ENCODE results near the gene FAM168A.

The FAM168A gene

DNA sequence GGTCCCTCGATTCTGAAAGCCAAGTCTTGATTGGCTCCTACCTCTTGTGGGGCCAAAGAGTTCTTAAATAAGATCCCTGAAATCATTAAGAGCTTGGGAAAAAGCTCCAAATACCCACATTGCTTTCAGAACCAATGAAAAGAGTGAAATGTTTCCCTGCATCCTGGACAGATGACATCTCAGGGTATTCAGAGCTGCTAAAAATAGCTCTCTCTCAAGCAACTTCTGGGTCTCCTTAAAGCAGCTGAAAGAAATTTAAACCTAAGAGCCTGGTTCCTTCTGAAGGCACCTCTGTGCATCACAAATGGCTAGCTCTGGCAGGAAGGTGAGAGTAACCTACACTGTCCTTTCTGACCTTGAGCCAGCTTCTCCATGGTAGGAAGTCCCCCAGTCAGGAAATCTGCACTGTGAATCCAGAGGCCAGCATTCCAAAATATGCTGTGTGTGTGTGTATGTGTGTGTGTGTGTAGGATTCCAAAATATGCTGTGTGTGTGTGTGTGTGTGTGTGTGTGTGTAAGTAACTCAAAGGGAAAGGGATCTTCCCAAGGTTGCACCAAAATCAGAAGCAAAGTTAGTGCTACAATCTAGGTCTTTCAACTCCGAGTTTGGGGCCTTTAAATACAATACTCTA is 171.6 kb downstream of the FAM168A start:
- no peak for DNase-seq (ENCODE audit: low read depth in 2 of 2)

DNA sequence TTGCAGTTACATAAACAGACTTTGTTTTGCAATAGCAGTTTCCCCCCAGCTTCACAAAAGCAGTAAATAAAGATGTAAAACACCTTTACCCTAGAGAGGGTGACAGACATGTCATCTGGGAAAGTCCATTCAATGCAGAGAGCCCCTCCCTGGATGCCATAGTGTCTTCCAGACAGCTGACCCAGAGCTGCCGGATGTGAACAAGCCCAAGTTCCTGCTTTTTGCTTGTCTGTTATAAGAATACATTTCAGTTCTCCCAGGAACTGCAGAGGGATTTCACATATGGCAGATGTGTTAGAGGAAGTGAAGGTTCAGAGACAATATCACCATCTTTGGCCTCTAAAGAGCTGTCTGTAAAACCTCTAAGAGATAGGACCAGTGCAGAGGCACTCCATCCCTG is 172.8 kb downstream of the FAM168A start:
- no peak for DNase-seq (ENCODE audit: low read depth in 2 of 2)

DNA sequence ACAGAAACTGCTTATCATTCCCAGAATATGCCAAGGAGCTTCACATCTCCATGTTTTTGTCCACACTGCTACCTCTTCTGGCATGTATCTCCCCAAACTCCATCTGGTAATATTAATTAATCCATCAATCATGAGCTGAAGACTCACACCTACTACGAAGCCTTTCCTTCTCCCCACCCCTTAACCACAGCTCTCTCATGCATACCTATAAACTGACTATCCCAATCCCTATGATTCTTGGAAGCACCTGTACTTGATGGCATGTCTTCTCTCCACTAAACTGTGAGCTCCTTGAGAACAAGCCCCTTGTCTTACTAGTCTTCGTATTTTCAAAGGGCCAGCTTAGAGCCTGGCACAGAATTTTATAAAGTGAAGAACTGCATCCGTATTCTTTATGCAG is 174.4 kb downstream of the FAM168A start:
- no peak for DNase-seq (ENCODE audit: low read depth in 2 of 2)

DNA sequence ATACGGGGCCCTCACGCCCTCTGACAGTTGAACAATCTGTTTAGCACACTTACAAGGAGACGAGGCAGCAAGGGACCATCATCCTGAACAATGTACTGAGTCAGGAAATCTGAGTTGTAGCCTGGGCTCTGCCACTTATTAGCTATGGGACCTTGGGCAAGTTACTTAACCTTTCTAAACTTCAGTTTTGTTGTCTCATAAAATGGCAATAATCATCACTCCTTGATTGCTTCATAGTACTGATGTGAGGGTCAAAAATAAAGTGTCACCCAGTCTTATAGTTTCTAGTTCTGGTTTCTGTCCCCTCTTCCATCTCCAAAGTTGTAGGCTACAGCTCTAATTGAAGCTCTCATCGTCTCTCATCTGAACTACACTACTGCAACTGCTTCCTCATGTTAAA is 175.0 kb downstream of the FAM168A start:
- DNase-seq (ENCODE audit: low read depth in 2 of 2), result no peak

DNA sequence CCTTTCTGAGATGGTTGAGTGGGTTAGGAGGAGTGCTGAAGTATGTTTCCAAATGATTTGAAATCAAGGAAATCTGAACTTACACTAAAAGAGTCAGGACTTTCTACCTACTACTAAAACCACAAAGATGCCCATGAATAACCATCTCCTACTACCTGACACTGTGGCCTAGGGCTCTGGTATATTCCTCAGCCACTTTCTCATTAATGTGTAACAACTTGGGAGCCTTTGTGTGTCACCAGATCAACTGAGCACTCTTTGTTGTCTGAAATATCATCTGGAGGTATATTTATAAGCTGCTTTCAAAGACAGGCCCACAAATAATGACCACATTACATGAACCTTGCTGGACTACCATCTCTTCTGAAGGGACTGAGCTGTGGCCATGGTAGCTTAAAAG is 177.8 kb downstream of the FAM168A start:
- DNase-seq (ENCODE audit: low read depth in 2 of 2), result no peak

DNA sequence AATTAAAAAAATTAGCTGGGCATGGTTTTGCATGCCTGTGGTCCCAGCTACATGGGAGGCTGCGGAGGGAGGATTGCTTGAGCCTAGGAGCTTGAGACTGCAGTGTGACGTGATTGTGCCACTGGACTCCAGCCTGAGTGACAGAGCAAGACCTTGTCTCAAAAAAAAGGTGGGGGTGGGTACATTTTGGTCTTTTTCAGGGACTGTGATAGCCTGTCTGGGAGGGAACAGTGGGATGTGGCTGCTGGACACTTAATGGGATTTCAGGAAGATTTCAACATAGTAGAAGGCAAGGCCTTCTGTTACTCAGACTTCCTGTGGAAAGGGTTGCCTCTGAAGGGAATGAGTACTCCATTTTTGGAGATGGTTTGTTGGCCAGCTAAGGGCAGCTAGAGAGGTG is 181.1 kb downstream of the FAM168A start:
- no peak for DNase-seq (ENCODE audit: low read depth in 2 of 2)

DNA sequence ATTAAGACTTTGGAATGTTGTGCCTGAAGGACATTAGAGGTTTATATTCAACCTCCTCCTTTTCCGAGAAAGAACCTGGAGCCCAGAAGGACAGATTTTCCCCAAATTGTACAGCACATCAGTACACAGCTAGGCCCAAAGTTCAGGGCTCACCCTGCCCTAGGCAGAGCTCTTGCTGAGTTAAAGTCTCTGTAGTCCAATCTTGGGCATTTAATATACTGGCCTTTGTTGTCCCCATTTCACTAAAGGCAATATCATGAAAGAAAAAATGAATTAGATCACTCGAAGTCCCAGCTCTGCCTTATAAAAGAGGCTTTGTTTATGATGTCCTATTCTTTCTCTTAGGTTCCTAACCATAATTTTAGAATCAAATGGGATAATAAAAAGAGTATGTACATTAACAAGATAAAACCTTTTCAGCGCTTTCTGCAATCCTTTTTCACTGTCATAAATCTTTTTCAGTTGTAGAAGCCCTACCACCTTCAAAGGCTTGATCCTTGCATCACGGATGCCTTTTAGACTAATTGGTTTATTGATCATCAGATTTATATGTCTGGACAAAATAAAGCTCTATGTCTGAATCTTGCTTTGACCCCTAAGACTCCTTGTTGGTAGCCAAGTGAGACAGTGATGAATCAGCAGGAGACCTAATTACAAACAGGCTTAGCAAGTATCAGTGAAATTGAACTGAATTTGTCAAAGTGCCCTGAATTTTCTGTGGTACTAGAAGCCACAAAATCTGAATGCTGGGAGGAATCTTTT is 181.9 kb downstream of the FAM168A start:
- no peak for DNase-seq (ENCODE audit: low read depth in 2 of 2)

DNA sequence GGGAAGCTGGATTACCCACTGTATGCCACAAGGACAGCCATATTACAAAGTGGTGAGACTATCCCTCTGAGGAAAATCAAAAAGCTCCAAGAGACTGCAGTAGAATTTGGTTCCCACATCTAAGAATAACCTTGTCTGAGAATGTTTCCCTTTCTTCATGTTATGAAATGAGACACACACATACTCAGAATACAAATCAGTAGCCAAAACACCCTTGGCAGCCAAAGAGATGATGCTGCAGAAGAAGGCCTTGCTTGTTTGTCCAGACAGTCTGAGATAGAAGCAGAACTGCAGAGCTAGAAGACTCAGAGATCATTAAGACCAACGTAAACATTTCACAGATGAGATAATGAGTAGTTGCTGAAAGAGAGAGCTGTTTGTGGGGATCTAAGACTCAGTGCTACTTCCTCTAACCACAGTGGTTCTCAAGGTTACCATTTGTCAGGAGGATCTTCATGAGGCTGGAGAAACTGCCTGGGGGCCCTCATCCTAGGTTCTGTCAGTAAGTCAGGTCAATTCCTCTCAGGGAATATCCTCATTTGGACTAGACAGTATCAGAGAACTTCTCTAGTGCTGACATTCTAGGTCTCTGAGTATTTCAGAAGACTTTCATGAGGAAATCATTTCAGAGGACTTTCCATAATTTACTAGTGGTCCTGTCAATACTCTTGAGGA is 182.8 kb downstream of the FAM168A start:
- no peak for DNase-seq (ENCODE audit: low read depth in 2 of 2)

DNA sequence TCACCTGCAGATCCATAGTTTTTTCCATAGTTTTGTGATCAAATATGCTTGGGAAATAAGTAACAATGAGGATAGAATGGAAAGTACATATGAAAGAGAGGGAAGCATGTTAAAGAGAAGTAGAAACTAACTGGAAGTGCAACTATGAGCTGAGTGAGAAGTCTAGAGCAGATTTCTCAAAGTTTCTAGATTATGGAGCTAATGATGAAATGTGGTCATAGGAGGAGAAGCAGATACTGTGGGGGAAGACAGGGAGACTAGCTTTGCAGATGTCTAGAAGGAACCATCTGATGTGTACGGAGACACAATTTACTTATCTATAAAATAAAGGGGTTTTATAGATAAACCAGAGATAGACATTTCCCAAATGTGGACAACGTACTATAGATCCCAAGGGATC is 184.7 kb downstream of the FAM168A start:
- no peak for DNase-seq (ENCODE audit: low read depth in 2 of 2)

DNA sequence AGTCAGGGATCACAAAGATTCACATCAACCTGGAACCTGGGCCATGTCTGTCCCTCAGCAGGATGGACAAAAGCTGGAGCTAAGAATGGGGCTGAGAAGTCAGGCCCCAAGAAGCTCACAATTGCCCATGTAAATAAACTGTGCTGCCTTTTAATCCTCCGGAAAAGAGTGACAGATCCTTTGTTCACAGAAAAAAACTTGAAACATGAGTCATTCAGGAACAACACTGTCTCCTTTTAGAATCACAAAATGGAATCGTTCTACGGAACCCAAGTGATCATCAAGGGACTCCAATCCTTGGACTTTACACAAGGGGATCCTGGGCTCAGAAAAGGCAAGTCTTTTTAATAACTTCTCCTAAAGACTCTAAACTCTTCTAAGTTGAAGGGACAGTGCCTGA is 185.6 kb downstream of the FAM168A start:
- DNase-seq (ENCODE audit: low read depth in 2 of 2), result no peak

DNA sequence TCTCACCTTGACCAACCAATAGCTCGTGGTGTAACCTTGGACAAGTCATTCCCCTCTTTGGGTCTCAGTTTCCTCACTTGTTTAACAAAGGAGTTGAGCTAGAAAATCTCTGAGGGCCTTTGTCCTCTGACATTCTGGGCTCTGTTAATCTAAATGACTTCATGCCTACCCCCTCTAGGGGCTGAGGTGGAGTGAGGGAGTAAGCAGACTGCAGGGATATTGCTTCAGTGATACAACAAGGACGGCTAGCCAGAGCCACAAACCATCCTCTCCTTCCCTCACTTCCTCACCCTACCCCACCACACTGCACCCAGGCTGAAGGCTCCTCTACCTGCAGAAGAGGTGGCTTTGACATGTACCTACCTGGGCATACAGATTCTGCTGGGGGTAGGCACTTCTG is 186.9 kb downstream of the FAM168A start:
- no peak for DNase-seq (ENCODE audit: low read depth in 2 of 2)

DNA sequence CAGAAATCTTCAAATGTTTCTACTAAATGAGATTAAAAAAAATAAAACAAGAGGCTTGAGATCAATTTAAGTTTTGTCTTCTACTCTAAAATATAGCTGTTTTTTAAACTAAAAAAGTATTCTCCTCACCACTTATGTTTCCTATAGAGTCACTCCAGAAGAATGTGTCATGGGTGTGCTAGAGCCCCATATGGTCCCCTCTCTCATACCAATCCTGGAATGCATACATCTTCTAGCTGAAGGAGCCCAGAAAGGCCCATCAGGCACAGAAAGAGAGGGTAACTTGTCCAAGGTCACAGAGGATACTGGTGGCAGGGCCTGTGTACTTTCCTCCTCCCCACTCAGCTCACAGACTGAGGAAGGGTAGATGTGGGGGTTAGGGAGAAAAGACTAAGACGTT is 187.3 kb downstream of the FAM168A start:
- no peak for DNase-seq (ENCODE audit: low read depth in 2 of 2)

DNA sequence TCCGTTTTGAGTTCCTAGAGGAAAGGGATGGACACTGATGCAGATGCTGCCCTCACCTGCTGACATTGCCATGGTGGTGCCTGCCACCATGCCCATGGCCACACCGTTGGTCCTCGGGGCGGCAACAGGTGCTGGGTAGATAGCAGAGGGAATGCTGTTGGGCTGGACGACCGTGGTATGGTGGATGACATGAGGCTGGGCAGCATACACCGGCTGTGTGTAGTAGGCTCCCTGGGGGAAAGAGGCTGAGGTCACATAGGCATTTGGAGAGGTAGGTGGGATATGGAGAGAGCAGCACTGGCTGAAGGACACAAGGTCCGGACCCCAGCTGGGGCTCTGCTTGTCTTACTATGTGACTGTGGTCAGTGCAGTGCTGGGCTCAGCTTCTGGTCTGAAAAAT is 188.5 kb downstream of the FAM168A start:
- no peak for DNase-seq (ENCODE audit: low read depth in 2 of 2)

DNA sequence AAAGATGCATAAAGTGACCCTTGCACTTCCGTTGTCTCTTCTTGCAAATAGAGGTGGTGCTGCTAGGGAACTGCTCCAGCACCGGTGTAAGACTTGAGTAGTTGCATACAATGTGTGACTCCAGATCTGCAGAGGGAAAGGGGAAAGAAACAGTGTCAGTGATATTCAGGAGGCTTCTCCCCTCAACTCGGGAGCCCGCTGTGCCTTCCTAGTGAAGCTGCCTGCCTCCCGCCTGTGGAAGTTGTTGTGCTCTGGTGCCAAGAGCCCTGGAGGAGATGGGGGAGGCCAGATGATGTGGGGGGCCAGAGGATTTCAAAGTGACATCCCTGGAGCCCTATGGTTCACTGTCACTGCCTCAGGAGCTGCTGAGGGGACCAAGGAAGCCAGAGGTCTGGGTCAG is 191.3 kb downstream of the FAM168A start:
- no peak for DNase-seq (ENCODE audit: low read depth in 2 of 2)

DNA sequence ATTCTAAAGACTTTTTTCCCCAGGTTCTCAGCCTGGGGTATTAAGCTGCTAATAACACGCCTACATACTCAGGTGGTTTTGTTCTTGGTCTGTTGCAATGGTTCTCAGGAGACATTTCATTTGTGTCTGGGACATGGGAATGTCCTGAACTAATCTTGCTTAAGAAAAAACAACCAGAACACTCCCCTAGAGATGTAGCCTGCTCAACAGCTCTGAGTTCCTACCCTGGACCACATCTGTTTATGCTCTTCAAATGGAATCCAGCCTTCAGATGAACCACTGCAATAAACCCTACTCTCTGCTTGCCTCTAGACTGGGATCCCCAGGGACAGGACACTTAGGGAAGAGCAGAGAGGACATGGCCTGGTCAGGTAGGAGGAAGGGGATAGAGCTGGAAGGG is 191.8 kb downstream of the FAM168A start:
- DNase-seq (ENCODE audit: low read depth in 2 of 2), result no peak

DNA sequence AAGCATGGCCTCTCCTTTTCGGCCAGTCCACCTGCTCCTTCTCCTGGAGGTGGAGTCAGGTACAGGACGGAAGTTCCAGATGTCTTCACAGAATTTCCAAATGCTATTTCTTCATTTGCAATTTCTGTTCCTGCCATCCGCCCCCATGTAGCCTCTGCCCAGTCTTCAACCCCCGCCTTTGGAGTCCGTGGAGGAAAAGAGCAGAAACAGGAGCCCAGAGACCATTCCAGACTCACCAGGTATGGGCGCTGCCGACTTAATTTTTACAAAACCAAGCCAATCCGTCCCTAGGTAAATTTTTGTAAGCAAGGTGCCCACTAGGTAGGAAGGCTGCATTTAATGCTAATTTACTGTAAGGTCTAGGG is 192.8 kb downstream of the FAM168A start:
- DNase-seq (ENCODE audit: low read depth in 2 of 2), result no peak

DNA sequence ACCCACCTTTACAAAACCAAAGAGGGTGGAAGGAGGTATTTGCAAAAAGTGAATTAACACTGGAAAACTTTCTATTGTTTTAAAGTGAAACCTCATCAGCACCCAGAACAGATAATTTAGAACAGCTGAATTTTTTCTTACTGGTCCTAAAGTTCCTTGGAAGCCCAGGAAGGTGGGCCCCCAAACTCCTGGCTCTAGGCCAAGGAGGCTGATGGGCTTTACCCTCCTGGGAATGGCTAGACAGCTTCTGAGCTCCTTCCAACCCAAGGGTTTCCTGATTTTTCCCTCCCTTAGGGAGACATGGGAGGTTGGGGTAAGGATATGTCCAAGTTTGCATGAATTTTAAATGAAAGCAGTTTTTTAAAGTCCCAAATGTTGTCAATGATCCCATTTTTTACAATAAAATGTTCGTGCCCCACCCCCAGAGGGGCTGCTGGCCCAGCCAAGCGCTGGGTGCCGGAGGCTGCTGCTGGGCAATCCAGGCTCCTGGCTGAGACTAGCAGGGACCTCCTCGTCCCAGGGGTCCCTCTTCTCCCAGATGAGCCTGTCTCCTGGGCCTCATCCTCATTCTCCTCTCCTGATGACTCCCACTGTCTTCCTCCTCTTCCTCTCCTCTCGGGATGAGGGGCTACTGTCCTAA is 193.3 kb downstream of the FAM168A start:
- DNase-seq (ENCODE audit: low read depth in 2 of 2), result no peak

DNA sequence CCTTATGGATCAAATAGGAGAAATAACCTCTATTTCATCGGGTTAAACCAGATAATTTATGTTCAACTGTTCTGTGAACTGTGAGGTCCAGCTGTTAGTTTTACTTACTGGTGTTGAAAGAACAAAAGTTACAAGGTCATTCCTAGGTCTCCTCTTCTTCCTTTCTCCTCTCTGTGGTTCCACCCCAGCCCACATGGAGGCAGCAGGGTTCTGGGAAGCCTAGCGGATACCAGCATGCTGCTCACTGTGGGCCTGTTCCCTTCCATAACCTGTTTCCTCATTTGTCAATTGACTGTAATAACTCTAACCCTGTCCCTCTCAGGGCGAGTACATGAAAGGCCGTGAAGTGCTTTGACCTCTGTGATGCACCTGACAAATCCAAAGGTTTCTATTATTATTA is 193.9 kb downstream of the FAM168A start:
- no peak for DNase-seq (ENCODE audit: low read depth in 2 of 2)

DNA sequence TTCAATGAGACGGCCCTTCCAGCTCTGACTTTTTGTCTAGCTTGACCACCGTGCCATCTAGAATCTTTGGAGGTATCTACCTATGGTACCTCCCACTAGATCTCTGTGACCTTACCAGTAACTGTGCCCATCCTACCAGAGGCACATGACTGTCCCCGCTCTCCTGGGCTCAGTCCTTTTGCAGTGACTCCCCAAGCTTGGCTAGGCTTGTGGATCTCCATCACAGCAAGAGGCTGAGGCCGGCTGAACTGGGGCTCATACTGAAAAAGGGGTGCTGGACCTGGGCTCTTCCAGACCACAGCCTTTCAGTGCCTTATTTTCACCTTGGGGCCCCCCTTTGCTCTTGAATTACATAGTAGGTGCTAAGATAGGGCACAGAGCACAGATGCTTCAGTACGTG is 194.4 kb downstream of the FAM168A start:
- DNase-seq (ENCODE audit: low read depth in 2 of 2), result no peak

DNA sequence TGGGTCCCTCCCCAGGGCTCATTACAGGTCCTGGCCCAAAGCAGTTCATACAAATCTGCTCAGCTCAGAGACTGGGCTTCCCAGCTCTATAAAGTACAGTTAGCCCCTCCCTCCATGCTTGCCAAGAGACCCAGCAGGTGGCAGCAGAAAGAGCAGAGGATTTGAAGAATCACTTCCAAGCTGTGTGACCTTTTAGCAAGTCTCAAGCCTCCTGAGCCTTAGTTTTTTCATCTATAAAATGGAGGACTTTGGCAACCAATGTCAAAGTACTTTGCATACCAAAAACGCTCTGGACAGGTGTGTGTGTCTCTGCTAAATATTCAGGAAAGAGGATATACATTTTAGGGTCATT is 195.1 kb downstream of the FAM168A start:
- no peak for DNase-seq (ENCODE audit: low read depth in 2 of 2)

DNA sequence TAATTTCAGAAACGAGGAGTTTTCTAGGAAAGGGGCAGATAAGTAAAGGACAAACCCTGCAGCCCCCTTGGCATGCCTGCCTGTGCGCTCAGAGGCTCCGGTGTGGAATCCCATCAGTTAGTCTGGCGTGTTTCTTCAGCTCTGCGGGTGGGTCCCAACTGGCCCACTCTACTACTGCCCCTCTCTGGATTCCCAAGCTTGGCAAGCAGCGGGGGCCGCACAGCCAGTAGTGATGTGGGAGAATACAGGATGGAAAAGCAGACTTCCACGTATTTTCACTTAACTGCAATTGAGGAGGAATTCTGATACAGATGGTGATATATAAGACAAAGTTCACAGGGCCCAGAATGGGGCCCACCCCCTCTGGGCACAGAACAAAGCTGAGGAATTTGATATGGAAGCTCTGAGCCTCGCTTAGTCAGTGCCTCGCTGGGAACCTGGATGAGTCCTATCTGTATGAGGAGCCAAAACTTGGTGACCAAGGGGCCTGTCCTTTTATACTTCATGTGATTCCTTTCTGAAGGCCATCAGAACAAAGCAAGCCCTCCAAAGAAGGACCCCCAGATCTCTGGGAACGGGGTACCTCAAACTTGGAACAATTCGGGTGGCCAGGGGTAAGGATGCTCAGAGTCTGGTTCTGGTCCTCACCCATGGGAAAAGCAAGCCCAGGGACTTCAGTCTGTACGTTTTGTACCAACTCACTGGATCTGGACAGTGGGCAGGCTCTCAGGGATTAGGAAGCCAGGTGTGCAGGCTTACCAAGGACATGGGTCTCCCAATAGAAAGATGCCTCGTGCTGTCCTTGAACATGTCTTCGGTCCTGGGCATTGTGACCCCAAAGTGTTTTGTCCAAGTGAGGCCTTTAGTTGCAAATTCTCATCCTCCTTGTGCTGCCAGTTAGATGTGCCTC is 195.7 kb downstream of the FAM168A start:
- DNase-seq (ENCODE audit: low read depth in 2 of 2), result no peak
